Right lobe of liver (tissue), 4 donors: ENCODE measurements around the gene CKAP5.
A peak's percentile ranks its signal among the peaks of the same experiment; 100 is the strongest.

ENCODE experiments used
- POLR2A ChIP-seq: fragments of 450-650 bp; IDR thresholded peaks from one replicate; pipeline ENCODE4 v1.6.1; 2017; ENCODE audit warnings: antibody characterized with exemption, mild to moderate bottlenecking
- TF ChIP-seq, protein P1 (sequence below), 4 donors: fragments of 200-600 bp in 3 of 4; fragments of 450-650 bp in 1 of 4; IDR thresholded peaks; one replicate each; pipeline versions ENCODE4 v1.5.1 to v1.8.0; 2016 to 2022; ENCODE audit warnings: antibody characterized with exemption in 4 of 4, mild to moderate bottlenecking in 2 of 4
- donor health status: DM: no; HTN: no; CAD: no.
- donor health status: DM: no; HTN: no; CAD: no.
- donor health status: DM: no; HTN: yes; CAD: no.

DNA sequence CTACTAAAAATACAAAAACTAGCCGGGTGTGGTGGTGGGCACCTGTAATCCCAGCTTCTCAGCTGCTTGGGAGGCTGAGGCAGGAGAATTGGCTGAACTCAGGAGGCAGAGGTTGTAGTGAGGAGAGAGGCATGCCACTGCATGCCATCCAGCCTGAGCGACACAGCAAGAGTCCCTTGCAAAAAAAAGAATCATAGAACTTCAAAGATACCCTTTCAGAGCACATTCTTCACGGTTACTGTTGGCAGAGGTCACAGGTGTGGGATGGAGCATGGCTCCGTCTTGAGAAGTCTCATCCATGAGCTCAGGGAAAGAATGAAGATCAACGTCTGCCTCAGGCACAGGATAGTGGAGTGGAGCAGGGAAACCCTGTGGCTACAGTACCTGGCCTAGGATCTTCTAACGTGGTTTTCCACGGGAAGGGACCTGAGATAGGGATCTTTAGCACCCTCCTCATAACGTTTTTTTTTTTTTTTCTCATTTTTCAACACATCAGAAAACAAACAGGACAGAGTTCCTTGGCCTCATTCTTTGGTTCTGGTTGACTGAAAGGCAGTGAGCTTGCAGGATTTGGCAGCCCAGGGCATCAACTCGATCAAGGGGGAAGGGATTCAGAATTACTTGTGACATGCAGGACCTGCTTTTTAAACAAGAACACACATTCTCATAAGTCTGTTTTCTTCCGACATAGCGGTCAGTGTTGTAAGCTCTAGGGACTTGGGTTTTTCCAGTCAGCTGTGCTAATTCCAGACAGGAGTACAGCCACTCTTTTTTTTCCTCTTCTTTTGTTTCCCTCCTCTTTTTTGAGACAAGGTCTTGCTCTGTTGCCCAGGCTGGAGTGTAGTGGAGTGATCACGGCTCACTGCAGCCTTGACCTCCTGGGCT is 104.2 kb downstream of the CKAP5 start:
- TF ChIP-seq, protein P1, sequence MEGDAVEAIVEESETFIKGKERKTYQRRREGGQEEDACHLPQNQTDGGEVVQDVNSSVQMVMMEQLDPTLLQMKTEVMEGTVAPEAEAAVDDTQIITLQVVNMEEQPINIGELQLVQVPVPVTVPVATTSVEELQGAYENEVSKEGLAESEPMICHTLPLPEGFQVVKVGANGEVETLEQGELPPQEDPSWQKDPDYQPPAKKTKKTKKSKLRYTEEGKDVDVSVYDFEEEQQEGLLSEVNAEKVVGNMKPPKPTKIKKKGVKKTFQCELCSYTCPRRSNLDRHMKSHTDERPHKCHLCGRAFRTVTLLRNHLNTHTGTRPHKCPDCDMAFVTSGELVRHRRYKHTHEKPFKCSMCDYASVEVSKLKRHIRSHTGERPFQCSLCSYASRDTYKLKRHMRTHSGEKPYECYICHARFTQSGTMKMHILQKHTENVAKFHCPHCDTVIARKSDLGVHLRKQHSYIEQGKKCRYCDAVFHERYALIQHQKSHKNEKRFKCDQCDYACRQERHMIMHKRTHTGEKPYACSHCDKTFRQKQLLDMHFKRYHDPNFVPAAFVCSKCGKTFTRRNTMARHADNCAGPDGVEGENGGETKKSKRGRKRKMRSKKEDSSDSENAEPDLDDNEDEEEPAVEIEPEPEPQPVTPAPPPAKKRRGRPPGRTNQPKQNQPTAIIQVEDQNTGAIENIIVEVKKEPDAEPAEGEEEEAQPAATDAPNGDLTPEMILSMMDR (IDR thresholded peaks at IDR 0.05) = no peak
- TF ChIP-seq POLR2A = peak; percentile 14
